ENCODE results near the gene CDKL1. TPM values are rescaled to one million over a fixed set of nuclear protein-coding genes. Genes with fewer than 3 reads are reported as not detected.

Gene CDKL1
- polyA plus RNA-seq, 2 of the 4 experiments (the other 2 are of a cell fraction) = 10.2 to 11.0 TPM

DNA sequence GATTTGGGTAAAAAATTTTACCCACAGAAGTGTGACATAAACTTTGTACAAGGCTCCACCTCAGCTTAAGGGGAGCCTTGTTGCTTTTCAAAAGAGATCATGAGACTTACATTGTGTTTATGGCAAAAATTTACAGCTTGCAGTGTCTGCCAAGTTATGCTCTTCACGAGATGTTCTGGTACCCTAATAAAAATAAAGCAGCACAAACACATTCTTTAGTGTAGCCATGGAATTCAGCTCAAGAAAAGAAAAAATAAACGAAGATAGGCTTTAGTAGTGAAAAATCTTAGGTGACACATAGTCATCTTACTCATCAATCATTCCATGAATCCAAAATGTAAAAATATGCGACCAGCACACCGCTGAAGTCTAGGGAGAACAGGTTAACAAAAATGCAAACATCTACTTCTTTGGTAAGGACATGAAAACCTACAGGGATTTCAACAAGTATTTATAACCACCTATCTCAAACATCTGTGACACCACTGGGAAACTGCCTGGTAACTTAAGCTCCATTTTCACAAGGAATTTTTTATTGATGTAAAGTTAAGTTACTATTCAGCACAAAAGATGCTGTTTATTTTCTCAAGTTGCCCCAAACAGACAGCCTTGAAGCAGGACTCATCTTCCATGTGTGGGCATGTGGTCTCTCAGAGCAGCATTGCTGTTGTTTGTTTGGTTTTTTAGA lies 51.7 kb downstream of the CDKL1 start:
- WGBS (ENCODE audit: missing lambda C conversion rate) = 67% methylated on average over 4 of the region's 4 CpGs
- Histone ChIP-seq H3K9me3 (no peaks in the 10 kb centered on the region), H3K4me2 (no peak overlapping the region), H3K4me1 (peaks cover 19% of the 10 kb centered on the region), H3K27ac (no peak overlapping the region), H3K4me3 (no peak overlapping the region)
- CTCF ChIA-PET = interaction anchor here (1.0 to 1.6 kb wide), 4 partner anchors 18 to 80 kb away, joined by 3 to 7 read pairs (median 4); no protein-coding TSS in a partner anchor
- DNase-seq (ENCODE audit: low read depth in 1 of 2, low spot score in 1 of 2) (no peak), ATAC-seq (no peak), FAIRE-seq (no peak)
- TF ChIP-seq FOXS1 (CRISPR knock-in tag; IDR thresholded peaks at IDR 0.05) = no peak
- no peak for TF ChIP-seq CHD4 (IDR thresholded peaks at IDR 0.05; ENCODE audit: borderline replicate concordance)
- no peak for TF ChIP-seq JUNB (IDR thresholded peaks at IDR 0.05)
- no peak for TF ChIP-seq CEBPB (IDR thresholded peaks at IDR 0.05)
- TF ChIP-seq, protein P1, sequence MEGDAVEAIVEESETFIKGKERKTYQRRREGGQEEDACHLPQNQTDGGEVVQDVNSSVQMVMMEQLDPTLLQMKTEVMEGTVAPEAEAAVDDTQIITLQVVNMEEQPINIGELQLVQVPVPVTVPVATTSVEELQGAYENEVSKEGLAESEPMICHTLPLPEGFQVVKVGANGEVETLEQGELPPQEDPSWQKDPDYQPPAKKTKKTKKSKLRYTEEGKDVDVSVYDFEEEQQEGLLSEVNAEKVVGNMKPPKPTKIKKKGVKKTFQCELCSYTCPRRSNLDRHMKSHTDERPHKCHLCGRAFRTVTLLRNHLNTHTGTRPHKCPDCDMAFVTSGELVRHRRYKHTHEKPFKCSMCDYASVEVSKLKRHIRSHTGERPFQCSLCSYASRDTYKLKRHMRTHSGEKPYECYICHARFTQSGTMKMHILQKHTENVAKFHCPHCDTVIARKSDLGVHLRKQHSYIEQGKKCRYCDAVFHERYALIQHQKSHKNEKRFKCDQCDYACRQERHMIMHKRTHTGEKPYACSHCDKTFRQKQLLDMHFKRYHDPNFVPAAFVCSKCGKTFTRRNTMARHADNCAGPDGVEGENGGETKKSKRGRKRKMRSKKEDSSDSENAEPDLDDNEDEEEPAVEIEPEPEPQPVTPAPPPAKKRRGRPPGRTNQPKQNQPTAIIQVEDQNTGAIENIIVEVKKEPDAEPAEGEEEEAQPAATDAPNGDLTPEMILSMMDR (IDR thresholded peaks at IDR 0.05) = no peak
- no peak for TF ChIP-seq KDM1A (IDR thresholded peaks at IDR 0.05; ENCODE audit: low read depth)
- TF ChIP-seq ZFP36 (IDR thresholded peaks at IDR 0.05; ENCODE audit: borderline replicate concordance, partially characterized antibody) = no peak
- no peak for TF ChIP-seq RARB (CRISPR knock-in tag; IDR thresholded peaks at IDR 0.05)
- TF ChIP-seq, protein P2, sequence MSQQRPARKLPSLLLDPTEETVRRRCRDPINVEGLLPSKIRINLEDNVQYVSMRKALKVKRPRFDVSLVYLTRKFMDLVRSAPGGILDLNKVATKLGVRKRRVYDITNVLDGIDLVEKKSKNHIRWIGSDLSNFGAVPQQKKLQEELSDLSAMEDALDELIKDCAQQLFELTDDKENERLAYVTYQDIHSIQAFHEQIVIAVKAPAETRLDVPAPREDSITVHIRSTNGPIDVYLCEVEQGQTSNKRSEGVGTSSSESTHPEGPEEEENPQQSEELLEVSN (IDR thresholded peaks at IDR 0.05; ENCODE audit: borderline replicate concordance, low read depth) = no peak
- no peak for TF ChIP-seq ZSCAN20 (CRISPR knock-in tag; IDR thresholded peaks at IDR 0.05)
- no peak for TF ChIP-seq SREBF2 (IDR thresholded peaks at IDR 0.05)
- no peak for TF ChIP-seq SMC3 (IDR thresholded peaks at IDR 0.05)
- TF ChIP-seq RNF2 (IDR thresholded peaks at IDR 0.05; ENCODE audit: borderline replicate concordance, low read depth) = no peak
- TF ChIP-seq, protein P3, sequence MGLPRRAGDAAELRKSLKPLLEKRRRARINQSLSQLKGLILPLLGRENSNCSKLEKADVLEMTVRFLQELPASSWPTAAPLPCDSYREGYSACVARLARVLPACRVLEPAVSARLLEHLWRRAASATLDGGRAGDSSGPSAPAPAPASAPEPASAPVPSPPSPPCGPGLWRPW (IDR thresholded peaks at IDR 0.05) = no peak
- no peak for TF ChIP-seq ZNF302 (CRISPR knock-in tag; IDR thresholded peaks at IDR 0.05)
- TF ChIP-seq ESRRA (IDR thresholded peaks at IDR 0.05; ENCODE audit: borderline replicate concordance, low read length) = no peak
- no peak for TF ChIP-seq CBX2 (IDR thresholded peaks at IDR 0.05; ENCODE audit: borderline replicate concordance, low read depth)
- TF ChIP-seq HOXA7 (CRISPR knock-in tag; IDR thresholded peaks at IDR 0.05) = no peak
- TF ChIP-seq NFE2L2 (conservative IDR thresholded peaks at IDR 0.05; ENCODE audit: low read length) = no peak
- POLR2A ChIA-PET = interaction anchor here (0.6 kb wide), 1 partner anchor 33 kb away, joined by 4 read pairs; the partner anchor contains the start of gene DMAC2L

DNA sequence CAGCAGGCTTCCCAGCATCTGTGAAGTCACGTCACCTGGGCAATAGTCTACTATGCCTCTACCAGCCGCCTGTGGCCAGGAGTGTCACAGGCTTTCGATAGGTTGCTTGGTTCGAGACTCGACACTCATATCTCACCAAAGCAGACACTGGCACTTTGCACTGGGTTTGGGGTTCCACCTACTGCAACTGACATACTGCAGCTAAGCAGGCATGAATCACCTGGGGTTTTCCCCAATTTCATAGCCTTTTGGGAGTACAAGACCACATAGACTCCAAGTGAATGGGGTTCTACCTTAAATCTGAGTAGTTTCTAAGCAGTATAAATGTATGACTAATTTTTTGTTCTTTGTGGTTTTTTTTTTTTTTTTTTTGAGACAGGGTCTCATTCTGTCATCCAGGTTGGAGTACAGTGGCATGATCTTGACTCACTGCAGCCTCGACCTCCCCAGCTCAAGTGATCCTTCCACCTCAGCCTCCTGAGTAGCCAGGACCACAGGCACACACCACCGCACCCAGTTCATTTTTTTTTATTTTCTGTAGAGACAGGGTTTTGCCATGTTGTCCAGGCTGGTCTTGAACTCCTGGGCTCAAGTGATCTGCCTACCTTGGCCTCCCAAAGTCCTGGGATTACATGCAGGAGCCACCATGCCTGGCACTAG lies 52.4 kb downstream of the CDKL1 start:
- no peaks in the 10 kb centered on the region for H3K9me3 ChIP-seq
- WGBS (ENCODE audit: missing lambda C conversion rate) = 96% methylated on average over 7 of the region's 7 CpGs
- peaks cover 19% of the 10 kb centered on the region for H3K4me1 ChIP-seq
- H3K4me3 ChIP-seq = no peak overlapping the region
- H3K4me2 ChIP-seq = no peak overlapping the region
- CTCF ChIA-PET = interaction anchor here (1.0 to 1.6 kb wide), 4 partner anchors 23 to 430 kb away, joined by 4 to 7 read pairs (median 4); no protein-coding TSS in a partner anchor
- DNase-seq (ENCODE audit: low read depth in 1 of 2, low spot score in 1 of 2) (no peak), FAIRE-seq (no peak), ATAC-seq (no peak)
- TF ChIP-seq CEBPB (IDR thresholded peaks at IDR 0.05) (no peak), HOXB13 (CRISPR knock-in tag; IDR thresholded peaks at IDR 0.05; ENCODE audit: low read depth) (no peak), BHLHE40 (IDR thresholded peaks at IDR 0.05; ENCODE audit: low read depth, low read length) (no peak)
- TF ChIP-seq, protein P4, sequence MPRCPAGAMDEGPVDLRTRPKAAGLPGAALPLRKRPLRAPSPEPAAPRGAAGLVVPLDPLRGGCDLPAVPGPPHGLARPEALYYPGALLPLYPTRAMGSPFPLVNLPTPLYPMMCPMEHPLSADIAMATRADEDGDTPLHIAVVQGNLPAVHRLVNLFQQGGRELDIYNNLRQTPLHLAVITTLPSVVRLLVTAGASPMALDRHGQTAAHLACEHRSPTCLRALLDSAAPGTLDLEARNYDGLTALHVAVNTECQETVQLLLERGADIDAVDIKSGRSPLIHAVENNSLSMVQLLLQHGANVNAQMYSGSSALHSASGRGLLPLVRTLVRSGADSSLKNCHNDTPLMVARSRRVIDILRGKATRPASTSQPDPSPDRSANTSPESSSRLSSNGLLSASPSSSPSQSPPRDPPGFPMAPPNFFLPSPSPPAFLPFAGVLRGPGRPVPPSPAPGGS (IDR thresholded peaks at IDR 0.05) = no peak
- POLR2A ChIA-PET = no interaction called here
- no peak overlapping the region for H3K27ac ChIP-seq
